Stimulated activated CD8-positive, alpha-beta memory T cell treated with anti-CD3 and anti-CD28 coated beads, Interleukin-15, amount 100 ng/mL, for 1 hour (primary cell): Measurements from ENCODE around the gene PKP2.
"Not testable (repeated sequence)": the region's sequence is repeated elsewhere in the genome, so short reads cannot be mapped to it uniquely, and the experiment has no call there.

Source experiments
- DNase-seq: peaks from one replicate; pipeline ENCODE4 v3.0.0-alpha.2; 2020; ENCODE audit warnings: low read depth

Gene PKP2

DNA sequence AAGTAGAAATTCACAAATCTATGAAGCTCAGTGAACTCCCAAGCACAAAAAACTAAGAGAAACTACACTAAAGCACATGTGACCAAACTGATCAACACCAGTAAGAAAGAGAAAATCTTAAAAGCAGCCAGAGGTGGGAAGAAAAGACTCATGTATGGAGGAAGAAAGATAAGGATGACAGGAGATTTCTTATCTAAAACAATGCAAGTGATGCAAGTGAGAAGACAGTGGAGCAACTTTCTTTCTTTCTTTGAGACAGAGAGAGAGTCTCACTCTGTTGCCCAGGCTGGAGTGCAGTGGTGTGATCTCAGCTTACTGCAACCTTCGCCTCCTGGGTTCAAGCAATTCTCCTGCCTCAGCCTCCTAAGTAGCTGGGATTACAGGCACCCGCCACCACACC lies 34.9 kb downstream of the PKP2 start:
- DNase-seq: not testable (repeated sequence)

- DNase-seq: no peak
These were observed 36.4 kb downstream of the PKP2 start for GRCh38 chr12:32860192-32860591.

GRCh38 chr12:32859389-32859788 lies 37.2 kb downstream of the PKP2 start:
- DNase-seq: no peak

- no peak for DNase-seq
These were observed 41.9 kb downstream of the PKP2 start for GRCh38 chr12:32854716-32855115.

- no peak for DNase-seq
These were observed 42.5 kb downstream of the PKP2 start for GRCh38 chr12:32854097-32854496.

DNA sequence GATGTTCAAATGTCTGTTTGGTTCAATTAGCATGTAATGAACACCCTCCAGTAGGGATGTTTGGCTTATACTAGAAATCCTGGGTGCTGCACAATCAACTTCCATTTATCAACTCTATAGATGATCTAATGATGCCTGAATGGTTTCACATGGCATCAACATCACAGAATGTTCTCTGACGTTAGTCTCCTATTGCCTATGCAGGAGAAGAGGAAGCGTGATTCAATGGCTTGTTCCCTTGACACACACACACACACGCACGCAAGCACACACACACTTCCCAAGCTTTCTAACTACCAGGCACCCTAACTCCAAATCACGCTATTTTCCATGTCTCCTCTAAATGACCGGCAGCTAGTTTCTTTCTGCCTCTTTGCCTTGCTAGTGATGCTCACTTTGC lies 49.3 kb downstream of the PKP2 start:
- no peak for DNase-seq

GRCh38 chr12:32846053-32846452 lies 50.5 kb downstream of the PKP2 start:
- no peak for DNase-seq

- no peak for DNase-seq
These were observed 53.0 kb downstream of the PKP2 start for GRCh38 chr12:32843528-32844095.

DNA sequence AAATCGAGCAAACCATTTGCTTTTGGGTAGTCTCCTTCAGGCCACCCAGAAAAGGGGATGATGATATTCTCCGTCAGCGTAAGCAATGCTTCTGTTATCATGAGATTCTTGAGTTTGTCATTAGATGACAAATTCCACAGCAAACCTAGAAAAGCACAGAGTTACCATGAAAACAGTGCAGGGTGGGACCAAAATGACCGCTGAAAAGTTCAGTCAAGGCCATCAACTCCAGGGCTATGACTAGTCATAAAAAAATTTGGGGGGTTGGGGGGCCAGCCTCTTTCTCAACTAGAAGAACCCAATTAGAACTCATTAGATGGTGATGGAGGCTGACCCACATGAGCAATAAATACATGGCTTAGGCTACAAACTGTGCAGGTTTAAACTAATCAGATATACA lies 55.5 kb downstream of the PKP2 start:
- no peak for DNase-seq

DNA sequence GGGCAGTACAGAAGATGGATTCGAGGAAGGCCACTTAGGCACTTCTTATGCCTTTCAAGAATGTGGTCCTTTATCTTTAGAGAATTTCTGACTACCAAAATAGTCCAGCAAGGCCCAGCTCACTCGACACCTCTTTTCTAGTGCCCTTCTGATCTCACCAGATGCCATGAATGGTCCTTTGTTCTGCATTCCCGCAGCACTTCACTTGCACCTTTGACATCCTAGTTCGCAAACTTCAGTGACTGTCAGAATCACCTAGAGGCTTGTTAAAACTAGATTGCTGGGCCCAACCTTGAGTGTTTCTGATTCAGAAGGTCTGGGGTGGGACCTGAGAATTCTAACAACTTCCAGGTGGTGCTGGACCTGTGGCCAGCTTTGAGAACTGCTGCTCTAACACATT lies 56.7 kb downstream of the PKP2 start:
- no peak for DNase-seq

DNA sequence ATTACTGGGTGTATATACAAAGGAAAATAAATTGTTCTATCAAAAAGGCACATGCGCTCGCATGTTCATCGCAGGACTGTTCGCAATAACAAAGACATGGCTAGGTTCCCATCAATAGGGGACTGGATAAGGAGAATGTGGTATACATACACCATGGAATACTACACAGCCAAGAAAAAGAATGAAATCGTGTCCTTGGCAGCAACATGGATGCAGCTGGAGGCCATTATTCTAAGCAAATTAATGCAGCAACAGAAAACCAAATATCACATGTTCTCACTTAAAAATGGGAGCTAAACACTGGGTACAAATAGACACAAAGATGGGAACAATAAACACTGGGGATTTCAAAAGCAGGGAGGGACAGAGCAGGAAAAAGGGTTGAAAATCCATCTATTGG lies 58.6 kb downstream of the PKP2 start:
- no peak for DNase-seq

- no peak for DNase-seq
These were observed 59.9 kb downstream of the PKP2 start for GRCh38 chr12:32836710-32837109.

DNA sequence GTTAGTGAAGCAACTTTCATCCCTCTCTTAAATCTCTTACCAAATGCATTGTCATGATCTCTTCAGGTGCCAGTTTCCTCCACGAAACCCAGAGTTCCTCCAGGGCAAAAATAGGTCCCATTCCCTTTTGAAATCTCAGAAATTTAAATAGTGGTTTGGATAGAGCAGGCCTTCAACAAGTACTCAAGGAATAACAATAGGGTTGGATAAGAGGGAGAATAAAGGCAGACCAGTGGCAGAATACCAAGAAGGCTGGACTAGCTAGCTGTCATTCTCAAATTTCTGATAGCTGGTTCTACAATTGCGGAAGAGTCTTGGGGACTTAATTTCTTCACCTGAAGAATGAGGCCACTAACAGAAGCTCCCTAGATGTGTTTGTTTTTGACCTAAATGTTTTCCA lies 62.5 kb downstream of the PKP2 start:
- DNase-seq: no peak

DNA sequence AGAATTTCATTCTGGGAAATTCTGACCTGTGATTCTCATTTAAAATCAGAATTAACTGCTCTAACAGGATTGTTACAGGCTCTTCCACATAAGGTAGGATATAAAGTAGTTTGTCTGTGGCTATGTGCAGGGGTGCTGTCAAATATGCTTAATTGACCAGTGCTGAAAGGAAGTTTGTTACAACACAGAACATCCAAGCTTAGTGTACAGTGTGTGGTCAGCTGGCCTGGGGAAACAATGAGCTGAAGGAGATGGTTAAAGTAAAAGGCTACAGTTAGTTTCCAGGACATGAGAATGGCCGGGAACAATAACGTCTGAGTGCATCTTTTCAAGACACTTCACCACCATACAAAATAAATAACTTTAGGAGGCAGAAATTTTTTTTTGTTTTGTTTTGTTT lies 68.0 kb downstream of the PKP2 start:
- DNase-seq: no peak

- DNase-seq: no peak
These were observed 68.5 kb downstream of the PKP2 start for GRCh38 chr12:32828120-32828519.

GRCh38 chr12:32826807-32827412 lies 69.7 kb downstream of the PKP2 start:
- no peak for DNase-seq

GRCh38 chr12:32824596-32824995 lies 72.0 kb downstream of the PKP2 start:
- no peak for DNase-seq

GRCh38 chr12:32822344-32822743 lies 74.2 kb downstream of the PKP2 start:
- DNase-seq: no peak

DNA sequence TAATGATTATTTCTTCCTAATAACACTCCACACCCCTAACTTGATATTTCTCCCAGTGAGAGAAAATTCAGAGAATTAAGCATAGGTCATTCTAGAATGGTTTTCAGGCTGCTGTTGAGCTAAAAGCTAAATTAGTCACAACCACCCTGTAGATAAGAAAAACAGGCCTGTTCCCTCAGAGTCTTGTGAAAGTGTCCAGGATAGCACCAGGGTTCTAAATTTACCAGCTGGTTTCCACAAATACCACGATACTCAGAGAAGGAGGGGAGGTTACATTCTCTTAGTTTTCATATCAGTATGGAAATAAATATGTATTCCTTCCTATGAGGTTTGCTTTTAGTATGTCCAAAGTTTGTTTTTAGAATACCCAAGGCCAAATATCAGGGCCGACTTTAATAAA lies 74.9 kb downstream of the PKP2 start:
- no peak for DNase-seq

- DNase-seq: no peak
These were observed 75.3 kb downstream of the PKP2 start for GRCh38 chr12:32821293-32821692.

DNA sequence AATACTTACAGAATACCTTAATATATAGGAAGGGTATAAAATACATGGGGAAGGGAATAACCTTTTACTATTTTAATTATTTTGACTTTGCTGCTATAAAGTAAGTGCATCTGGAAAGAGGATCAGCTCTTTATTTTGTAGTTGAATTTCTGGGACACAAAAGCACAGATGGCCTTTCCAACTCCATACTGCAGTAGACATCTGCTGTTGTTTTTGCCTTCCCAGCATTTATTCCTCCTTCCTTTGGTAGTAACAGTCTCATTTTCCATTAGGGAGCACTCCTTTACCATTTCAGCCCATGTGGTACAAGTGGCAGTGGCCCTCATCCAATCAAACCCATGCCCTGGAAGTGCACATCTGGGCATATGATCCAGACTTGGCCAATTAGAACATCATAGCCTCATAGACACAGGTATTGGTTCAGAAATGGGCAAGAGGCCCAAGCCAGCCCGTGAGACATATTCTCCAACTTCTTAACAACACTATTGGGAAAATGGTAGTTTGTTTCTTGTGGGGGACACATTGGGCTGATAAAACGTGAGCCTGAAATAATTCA lies 76.1 kb downstream of the PKP2 start:
- DNase-seq: no peak

GRCh38 chr12:32819424-32819823 lies 77.2 kb downstream of the PKP2 start:
- no peak for DNase-seq

- DNase-seq: no peak
These were observed 84.7 kb downstream of the PKP2 start for GRCh38 chr12:32811686-32812392.
